Fibroblast of skin of scalp (primary cell): ENCODE measurements around the gene SAV1. TPM values are rescaled to one million over a fixed set of nuclear protein-coding genes. Genes with fewer than 3 reads are reported as not detected.
"Not testable (repeated sequence)": the region's sequence is repeated elsewhere in the genome, so short reads cannot be mapped to it uniquely, and the experiment has no call there.

Source experiments
- DNase-seq: peaks from one replicate; pipeline ENCODE4 v3.0.0-alpha.2; 2013
- polyA plus RNA-seq, 2 experiments: library from polyadenylated mRNA; unstranded; fragments of 120-200 nt; gene quantifications; one replicate each; pipeline ENCODE4 v1.2.1, GENCODE V29; 2013; ENCODE audit not compliant: insufficient read length in 2 of 2

SAV1 gene
- polyA plus RNA-seq (2013, experiment 1 of 2; ENCODE audit: insufficient read length), result 29.7 TPM
- 29.8 TPM for polyA plus RNA-seq (2013, experiment 2 of 2; ENCODE audit: insufficient read length)

- DNase-seq, result peak; percentile 92
Observed at GRCh38 chr14:50667996-50668825, at the start of gene SAV1. SAV1 (minus strand) TSS chr14:50668306; CDS start chr14:50667967, 339 bp downstream.

GRCh38 chr14:50717811-50718210 lies 49.7 kb upstream of the SAV1 start:
- no peak for DNase-seq

GRCh38 chr14:50714450-50715073 lies 46.5 kb upstream of the SAV1 start:
- DNase-seq, result peak; percentile 56

- DNase-seq, result no peak
Observed at GRCh38 chr14:50711043-50711442, 42.9 kb upstream of the SAV1 start.

GRCh38 chr14:50705026-50705593 lies 37.0 kb upstream of the SAV1 start:
- DNase-seq, result no peak

GRCh38 chr14:50704454-50705010 lies 36.4 kb upstream of the SAV1 start:
- DNase-seq, result no peak

- DNase-seq, result peak; percentile 77
Observed at GRCh38 chr14:50697659-50698290, 29.7 kb upstream of the SAV1 start.

- DNase-seq, result not testable (repeated sequence)
Observed at GRCh38 chr14:50694260-50694659, 26.2 kb upstream of the SAV1 start.

GRCh38 chr14:50688875-50689274 lies 20.8 kb upstream of the SAV1 start:
- DNase-seq, result no peak

GRCh38 chr14:50679674-50680073 lies 11.6 kb upstream of the SAV1 start:
- no peak for DNase-seq

- DNase-seq, result no peak
Observed at GRCh38 chr14:50678163-50678562, 10.1 kb upstream of the SAV1 start.

- peak; percentile 66 for DNase-seq
Observed at GRCh38 chr14:50677527-50678063, 9.5 kb upstream of the SAV1 start.

- no peak for DNase-seq
Observed at GRCh38 chr14:50676814-50677516, 8.9 kb upstream of the SAV1 start.

- peak; percentile 89 for DNase-seq
Observed at GRCh38 chr14:50675597-50675996, 7.5 kb upstream of the SAV1 start.

- no peak for DNase-seq
Observed at GRCh38 chr14:50670866-50671256, 2.8 kb upstream of the SAV1 start.

- DNase-seq, result no peak
Observed at GRCh38 chr14:50670196-50670865, 2.2 kb upstream of the SAV1 start.

GRCh38 chr14:50669441-50669986 lies 1.4 kb upstream of the SAV1 start:
- no peak for DNase-seq

GRCh38 chr14:50668826-50669143 lies 679 bp upstream of the SAV1 start:
- DNase-seq, result no peak

- DNase-seq, result no peak
Observed at GRCh38 chr14:50667684-50667995, 466 bp downstream of the SAV1 start.

GRCh38 chr14:50666772-50667683 lies 1.1 kb downstream of the SAV1 start:
- peak; percentile 56 for DNase-seq
